Measurements from ENCODE around the gene COLQ. TPM values are rescaled to one million over a fixed set of nuclear protein-coding genes. Genes with fewer than 3 reads are reported as not detected.

COLQ gene
- total RNA-seq, 1 experiment from 2014 or later: 1.5 TPM

- H3K4me3 ChIP-seq (ENCODE audit: low read length): no peak overlapping the region
- H3K9ac ChIP-seq (ENCODE audit: low read length): no peak overlapping the region
- H3K79me2 ChIP-seq (ENCODE audit: low read length): no peaks in the 10 kb centered on the region
- H3F3A ChIP-seq (ENCODE audit: low read length, unreplicated experiment): no peaks in the 10 kb centered on the region
- no peaks in the 10 kb centered on the region for H3K9me3 ChIP-seq (ENCODE audit: low read length)
- no TSS peak for BruUV-seq (replicated peaks)
- TF ChIP-seq CTCF (conservative IDR thresholded peaks at IDR 0.05; ENCODE audit: low read depth, low read length) (no peak), EZH2 (IDR thresholded peaks at IDR 0.05; ENCODE audit: low read length, unreplicated experiment) (no peak), EZH2phosphoT487 (IDR thresholded peaks at IDR 0.05; ENCODE audit: borderline replicate concordance, low read length) (no peak)
- no peak overlapping the region for H3K27ac ChIP-seq (ENCODE audit: low read length)
- POLR2A ChIA-PET (ENCODE audit: unreplicated experiment): no interaction called here
- no peaks in the 10 kb centered on the region for H3K36me3 ChIP-seq (ENCODE audit: low read depth, low read length)
- no peaks in the 10 kb centered on the region for H3K4me1 ChIP-seq (ENCODE audit: insufficient read depth, low read length)
- H3K27me3 ChIP-seq (ENCODE audit: low read length): 0 out of 2 replicates have a peak, but pooled peaks cover under 1% of the 10 kb centered on the region
- no peak overlapping the region for H2AFZ ChIP-seq (ENCODE audit: low read length)
- H3K4me2 ChIP-seq (ENCODE audit: low read length): no peak overlapping the region
- H3K9me2 ChIP-seq (replicated peaks; ENCODE audit: low read length): no peaks in the 10 kb centered on the region
- intact Hi-C loops (cut with micrococcal nuclease): no loop called here
- CTCF ChIA-PET: no interaction called here
- DNase-seq (no peak), ATAC-seq (no peak)
- no peaks in the 10 kb centered on the region for H4K20me1 ChIP-seq (ENCODE audit: low read length)
Observed at GRCh38 chr3:15495461-15496340, 25.8 kb downstream of the COLQ start.

GRCh38 chr3:15493436-15493835, 28.1 kb downstream of the COLQ start:
- Histone ChIP-seq H3K4me3 (ENCODE audit: low read length) (no peak overlapping the region), H4K20me1 (ENCODE audit: low read length) (no peaks in the 10 kb centered on the region), H3K79me2 (ENCODE audit: low read length) (no peaks in the 10 kb centered on the region), H3K9me2 (replicated peaks; ENCODE audit: low read length) (no peaks in the 10 kb centered on the region), H2AFZ (ENCODE audit: low read length) (no peak overlapping the region), H3K27me3 (ENCODE audit: low read length) (no peaks in the 10 kb centered on the region), H3K27ac (ENCODE audit: low read length) (no peak overlapping the region), H3K9ac (ENCODE audit: low read length) (no peak overlapping the region), H3K4me2 (ENCODE audit: low read length) (no peak overlapping the region), H3K36me3 (ENCODE audit: low read depth, low read length) (no peaks in the 10 kb centered on the region), H3F3A (ENCODE audit: low read length, unreplicated experiment) (no peaks in the 10 kb centered on the region), H3K4me1 (ENCODE audit: insufficient read depth, low read length) (no peaks in the 10 kb centered on the region), H3K9me3 (ENCODE audit: low read length) (no peaks in the 10 kb centered on the region)
- no peak for DNase-seq
- no peak for TF ChIP-seq EZH2 (IDR thresholded peaks at IDR 0.05; ENCODE audit: low read length, unreplicated experiment)
- no peak for ATAC-seq
- no TSS peak for BruUV-seq (replicated peaks)
- POLR2A ChIA-PET (ENCODE audit: unreplicated experiment): no interaction called here
- intact Hi-C loops (cut with micrococcal nuclease): no loop called here
- CTCF ChIA-PET: no interaction called here

GRCh38 chr3:15492847-15493360, 28.6 kb downstream of the COLQ start:
- Histone ChIP-seq H3K9ac (ENCODE audit: low read length) (no peak overlapping the region), H3K27me3 (ENCODE audit: low read length) (no peaks in the 10 kb centered on the region), H2AFZ (ENCODE audit: low read length) (no peak overlapping the region), H3K4me2 (ENCODE audit: low read length) (no peak overlapping the region), H3K4me3 (ENCODE audit: low read length) (no peak overlapping the region), H3K9me3 (ENCODE audit: low read length) (no peaks in the 10 kb centered on the region), H3K4me1 (ENCODE audit: insufficient read depth, low read length) (no peaks in the 10 kb centered on the region), H3K79me2 (ENCODE audit: low read length) (no peaks in the 10 kb centered on the region), H3K36me3 (ENCODE audit: low read depth, low read length) (no peaks in the 10 kb centered on the region), H3F3A (ENCODE audit: low read length, unreplicated experiment) (no peaks in the 10 kb centered on the region), H3K9me2 (replicated peaks; ENCODE audit: low read length) (no peaks in the 10 kb centered on the region), H4K20me1 (ENCODE audit: low read length) (no peaks in the 10 kb centered on the region), H3K27ac (ENCODE audit: low read length) (no peak overlapping the region)
- ChIA-PET CTCF (no interaction called here), POLR2A (ENCODE audit: unreplicated experiment) (no interaction called here)
- ATAC-seq (no peak), DNase-seq (no peak)
- no TSS peak for BruUV-seq (replicated peaks)
- no peak for TF ChIP-seq EZH2phosphoT487 (IDR thresholded peaks at IDR 0.05; ENCODE audit: borderline replicate concordance, low read length)
- no peak for TF ChIP-seq EZH2 (IDR thresholded peaks at IDR 0.05; ENCODE audit: low read length, unreplicated experiment)
- no peak for TF ChIP-seq CTCF (conservative IDR thresholded peaks at IDR 0.05; ENCODE audit: low read depth, low read length)
- intact Hi-C loops (cut with micrococcal nuclease): no loop called here
